SIG-M5 treated with dmso at 0.1 percent for 504 hours (cell line): Measurements from ENCODE around the gene AOAH.

ENCODE experiments used
- DNase-seq: peaks from one replicate; lab custom pipeline; 2025; ENCODE audit not compliant: unreplicated experiment; lab: John Stamatoyannopoulos, UW

Gene AOAH, protein sequence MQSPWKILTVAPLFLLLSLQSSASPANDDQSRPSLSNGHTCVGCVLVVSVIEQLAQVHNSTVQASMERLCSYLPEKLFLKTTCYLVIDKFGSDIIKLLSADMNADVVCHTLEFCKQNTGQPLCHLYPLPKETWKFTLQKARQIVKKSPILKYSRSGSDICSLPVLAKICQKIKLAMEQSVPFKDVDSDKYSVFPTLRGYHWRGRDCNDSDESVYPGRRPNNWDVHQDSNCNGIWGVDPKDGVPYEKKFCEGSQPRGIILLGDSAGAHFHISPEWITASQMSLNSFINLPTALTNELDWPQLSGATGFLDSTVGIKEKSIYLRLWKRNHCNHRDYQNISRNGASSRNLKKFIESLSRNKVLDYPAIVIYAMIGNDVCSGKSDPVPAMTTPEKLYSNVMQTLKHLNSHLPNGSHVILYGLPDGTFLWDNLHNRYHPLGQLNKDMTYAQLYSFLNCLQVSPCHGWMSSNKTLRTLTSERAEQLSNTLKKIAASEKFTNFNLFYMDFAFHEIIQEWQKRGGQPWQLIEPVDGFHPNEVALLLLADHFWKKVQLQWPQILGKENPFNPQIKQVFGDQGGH

DNA sequence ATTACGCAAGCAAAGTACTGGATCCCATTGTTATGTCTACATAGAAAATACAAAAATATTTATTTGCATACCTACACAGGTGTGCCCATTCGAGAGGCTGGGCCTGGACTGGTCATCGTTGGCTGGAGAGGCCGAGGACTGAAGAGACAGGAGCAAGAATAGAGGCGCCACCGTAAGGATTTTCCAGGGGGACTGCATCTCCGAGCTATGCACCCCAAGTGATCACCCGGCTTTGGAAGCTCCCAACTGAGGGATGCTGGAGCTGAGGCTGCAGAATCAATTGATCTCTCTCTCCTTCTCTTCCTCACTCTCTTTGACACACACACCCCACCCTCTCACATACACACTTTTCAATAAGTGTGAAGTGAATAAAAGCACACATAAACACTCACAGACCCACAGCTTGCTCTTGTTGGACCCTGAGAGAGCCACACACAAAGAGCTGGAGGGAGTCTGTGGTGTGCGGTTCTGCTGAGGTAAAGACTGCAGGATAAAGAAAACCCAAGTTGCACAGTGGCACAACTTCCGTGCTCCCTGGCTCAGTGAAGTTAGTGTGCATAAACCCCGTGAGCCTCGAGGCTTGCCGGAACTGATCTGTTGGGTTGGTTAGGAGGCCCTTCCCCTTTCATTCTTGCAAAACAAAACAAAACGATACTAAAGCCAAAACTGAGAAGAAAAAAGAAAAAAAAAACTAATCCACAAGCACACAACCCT is at the start of gene AOAH:
AOAH (minus strand) TSS at position 544 of the 714 bp plus-strand sequence; CDS start at position 198, 346 bp downstream.
- peak; percentile 93 for DNase-seq

DNA sequence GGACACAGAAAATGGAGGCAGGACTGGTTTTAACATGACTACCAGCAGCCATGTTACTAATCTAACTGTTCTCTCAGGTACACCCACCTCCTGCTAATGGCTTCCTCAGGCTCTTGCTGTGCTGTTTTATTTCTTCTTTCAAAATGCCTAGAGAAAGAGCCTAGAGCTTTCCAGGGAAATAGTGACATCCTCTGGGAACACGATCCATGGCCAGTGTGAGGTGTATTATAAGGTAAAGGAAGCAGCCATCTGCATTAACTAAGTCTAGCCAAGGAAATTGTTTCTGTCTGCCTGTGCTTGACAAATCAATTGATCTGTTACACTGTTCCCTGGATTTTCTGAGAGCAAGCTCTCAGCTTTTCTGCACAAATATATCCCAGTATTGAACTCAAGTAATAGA is 42.2 kb upstream of the AOAH start:
- no peak for DNase-seq

DNA sequence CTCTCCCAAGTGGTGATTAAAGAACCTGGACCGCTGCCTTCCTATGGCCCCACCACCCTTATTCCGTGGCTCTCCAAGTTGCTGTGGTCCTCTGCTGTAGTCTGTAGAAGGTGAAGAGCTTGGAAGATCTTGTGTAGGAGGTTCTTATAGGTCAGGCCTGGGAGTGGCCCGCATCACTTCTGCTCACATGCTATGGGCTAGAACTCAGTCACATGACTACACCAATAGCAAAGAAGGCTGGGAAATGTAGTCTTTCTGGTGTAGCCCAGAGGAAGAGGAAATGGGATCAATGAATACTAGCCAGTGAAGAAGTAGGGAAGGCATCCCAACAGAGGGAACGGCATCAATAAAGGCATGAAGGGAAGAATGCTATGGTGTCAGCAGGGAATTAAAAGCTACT is 41.3 kb upstream of the AOAH start:
- peak; percentile 26 for DNase-seq

DNA sequence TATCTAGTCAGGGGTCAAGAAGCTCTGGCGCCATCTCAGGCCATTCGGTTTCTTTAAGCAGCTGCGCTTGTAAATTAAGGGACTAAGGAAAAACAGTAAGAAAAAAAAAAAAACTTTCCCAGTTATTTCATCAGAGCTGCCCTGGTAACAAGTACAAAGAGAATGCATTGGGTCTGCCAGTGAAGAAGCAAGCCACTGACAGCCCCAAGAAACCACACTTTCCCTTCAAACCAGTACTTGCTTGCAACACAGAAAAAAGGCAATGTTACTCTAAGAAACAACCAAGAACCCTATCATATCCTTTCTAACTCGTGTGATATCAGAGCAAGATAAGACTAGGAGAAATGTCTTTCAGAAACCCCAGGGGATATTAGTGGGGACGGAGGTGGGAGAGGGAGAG is 40.6 kb upstream of the AOAH start:
- DNase-seq = peak; percentile 26

DNA sequence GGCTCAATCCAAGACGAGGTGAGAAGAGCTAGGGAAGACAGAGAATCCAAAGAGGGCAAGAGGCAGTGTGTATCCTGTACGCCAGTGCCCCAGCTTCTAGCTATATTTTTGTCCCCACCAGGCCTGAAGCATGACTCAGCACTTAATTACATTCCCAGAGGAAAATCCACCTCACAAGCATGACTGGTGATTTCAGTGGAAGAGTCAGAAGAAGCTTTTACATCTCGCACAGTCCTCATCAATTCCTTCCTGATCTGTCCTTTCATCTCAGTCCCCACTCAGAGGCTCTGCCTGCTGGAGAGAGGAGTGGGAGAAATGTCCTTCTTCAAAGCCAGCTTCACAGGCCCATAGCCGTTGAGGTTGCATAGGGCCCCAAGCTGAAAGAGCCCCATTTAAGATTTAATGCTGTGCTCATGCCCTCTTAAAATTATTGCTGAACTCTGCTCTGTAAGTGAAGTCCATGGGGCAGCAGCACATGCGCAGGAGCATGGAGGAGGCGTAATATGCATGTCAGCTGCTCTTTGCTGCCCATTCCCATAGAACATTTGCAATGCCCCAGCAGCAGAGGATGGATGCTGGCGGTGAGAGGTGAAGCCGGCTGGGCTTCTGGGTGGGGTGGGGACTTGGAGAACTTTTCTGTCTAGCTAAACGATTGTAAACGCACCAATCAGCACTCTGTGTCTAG is 39.0 kb upstream of the AOAH start:
- DNase-seq = no peak

DNA sequence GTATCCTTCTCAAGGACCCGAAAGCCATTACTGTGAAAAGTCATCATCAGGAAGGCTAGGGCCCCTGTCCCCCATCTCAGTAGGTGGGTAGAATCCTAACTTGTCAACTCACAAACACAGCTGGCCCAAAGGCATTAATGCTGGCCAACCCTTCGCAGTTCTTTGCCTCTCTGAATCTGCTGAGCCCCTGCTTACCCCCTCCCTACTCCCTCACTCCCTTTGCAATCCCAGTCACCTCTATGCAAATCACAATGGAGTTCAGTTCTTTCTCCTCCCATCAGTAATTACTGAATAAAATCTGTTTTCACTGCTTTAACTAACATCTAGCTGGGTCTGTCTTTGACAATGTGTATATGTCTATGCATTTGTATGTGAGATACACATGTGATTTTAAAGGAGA is 38.1 kb upstream of the AOAH start:
- no peak for DNase-seq

DNA sequence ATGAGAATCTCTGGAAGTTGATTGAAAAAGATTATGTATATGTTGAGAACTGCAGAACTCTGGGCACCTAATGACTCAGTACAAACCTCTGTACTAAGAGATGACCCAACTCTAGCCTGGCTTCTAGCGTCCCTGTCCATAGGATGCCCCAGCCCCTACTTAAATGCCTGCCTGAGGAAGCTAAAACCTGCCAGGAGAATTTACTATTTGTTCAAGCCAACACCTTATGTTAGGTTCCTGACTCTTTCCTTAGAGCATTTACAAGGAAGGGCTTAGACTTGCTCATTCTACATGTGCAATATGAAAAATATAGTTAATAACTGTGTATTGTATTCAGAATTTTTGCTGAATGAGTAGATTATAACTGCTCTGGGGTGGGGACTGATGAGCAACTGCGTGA is 37.5 kb upstream of the AOAH start:
- no peak for DNase-seq

DNA sequence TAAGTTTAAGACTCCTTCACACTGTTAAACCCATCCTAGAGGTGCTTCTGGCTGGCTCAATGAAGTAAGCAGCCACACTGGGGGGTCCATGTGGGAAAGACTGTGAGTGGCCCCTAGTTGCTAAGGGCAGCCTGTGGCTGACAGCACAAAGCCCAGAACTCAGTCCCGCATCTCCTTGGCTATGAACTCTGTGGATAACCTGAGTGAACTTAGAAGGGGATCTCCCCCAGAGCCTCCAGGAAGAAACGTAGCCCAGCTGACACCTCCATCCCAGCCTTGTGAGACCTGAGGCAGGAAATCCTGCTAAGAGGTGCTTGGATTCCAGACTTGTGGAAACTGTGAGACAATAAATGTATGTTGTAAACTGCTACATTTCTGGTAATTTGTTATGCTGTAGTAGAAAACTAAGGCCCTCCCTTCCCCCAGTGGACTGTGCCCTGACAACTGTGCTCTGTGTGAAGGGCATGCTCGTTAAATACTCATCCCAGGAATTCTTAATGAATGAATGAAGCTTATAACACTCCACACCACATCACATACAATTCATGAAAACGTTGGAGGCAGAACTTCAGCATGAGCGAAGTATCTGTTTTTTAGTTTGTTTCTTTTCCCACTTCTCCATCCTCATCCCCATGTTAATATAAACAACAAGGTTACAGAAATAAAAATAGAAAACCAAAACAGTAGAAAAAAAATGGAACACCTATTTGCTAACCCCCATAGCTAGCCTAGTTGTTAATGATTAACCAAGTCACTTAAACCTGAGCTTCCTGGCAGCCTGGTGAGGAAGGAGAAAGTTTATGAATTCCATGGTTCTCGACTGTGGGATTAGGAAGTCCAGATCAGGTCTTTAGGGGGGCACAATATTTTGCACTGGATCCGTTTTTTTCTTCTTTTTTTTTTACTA is 36.8 kb upstream of the AOAH start:
- no peak for DNase-seq

DNA sequence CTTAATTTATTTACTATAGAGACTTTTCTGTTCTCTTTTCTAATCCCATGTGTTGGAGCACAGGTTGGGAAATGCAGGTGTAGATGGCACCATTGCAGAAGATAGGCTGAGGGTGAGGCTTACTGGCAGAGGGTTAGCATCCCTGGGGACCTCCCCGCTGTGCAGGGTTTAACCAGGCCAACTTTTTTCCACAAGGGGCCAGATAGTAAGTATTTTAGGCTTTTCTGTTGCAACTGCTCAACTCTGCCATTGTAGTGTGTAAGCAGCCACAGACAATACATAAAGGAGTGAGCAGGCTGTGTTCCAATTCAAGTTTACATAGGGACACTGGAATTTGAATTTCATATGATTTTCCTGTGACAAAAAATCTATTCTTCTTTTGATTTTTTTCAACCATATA is 34.6 kb upstream of the AOAH start:
- no peak for DNase-seq

DNA sequence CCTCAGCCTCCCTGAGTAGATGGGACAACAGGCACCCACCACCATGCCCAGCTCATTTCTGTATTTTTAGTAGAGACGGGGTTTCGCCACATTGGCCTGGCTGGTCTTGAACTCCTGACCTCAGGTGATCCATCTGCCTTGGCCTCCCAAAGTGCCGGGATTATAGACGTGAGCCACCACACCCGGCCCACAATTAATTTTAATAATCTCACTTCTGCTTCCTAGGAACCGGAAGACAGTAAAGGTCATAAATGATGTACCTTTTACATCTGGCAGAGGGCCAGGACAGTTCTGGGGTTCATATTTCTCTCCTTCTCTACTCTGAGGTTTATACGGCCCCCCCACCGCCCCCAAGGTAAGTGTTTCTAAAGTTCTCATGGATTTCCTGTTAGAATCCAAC is 31.2 kb upstream of the AOAH start:
- no peak for DNase-seq

DNA sequence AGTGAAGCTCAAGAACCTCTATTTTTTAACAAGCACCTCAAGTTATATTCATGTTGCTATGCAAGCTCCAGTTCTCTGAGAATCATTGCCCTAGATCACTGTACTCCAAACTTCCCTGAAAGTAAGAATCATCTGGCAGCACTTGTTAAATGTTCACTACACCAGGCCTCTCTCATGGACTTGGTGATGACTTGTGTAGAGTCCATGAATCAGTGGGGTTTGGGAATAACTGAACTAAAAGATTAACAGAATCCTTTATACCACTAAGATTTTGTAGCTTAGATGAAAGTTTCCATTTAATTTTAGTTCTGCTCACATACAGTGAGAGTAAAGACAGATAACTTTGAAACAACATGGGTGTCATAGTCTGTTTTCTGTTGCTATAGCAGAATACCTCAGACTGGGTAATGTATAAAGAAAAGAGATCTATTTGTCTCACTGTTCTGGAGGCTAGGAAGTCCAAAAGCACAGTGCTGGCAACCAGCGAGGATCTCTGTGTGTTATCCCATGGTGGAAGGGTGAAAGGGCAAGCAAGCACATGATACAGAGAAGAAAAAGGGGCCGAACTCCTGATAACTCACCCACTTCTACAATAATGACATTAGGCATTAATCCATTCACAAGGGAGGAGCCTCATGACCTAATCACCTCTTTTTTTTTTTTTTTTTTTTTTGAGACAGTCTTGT is 27.9 kb upstream of the AOAH start:
- DNase-seq = no peak

DNA sequence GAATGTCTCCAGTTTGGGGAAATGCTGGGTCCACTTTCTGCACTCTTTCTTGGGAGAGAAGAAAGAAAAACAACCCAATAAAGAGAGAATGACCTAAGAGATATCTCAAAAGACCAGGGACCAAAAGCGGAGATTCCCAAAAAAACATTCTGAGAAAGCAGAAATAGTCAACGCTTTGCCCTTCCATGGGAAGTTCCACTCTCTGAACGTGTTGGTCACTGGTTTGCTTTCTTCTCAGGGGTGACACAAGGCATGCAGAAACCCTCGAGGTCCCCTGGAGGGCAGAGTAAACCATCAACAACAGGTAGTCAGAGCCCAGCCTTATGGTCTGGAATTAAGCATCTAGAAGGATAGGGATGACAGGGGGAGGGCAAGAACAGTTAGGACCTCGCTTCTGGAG is 26.2 kb upstream of the AOAH start:
- DNase-seq = no peak

DNA sequence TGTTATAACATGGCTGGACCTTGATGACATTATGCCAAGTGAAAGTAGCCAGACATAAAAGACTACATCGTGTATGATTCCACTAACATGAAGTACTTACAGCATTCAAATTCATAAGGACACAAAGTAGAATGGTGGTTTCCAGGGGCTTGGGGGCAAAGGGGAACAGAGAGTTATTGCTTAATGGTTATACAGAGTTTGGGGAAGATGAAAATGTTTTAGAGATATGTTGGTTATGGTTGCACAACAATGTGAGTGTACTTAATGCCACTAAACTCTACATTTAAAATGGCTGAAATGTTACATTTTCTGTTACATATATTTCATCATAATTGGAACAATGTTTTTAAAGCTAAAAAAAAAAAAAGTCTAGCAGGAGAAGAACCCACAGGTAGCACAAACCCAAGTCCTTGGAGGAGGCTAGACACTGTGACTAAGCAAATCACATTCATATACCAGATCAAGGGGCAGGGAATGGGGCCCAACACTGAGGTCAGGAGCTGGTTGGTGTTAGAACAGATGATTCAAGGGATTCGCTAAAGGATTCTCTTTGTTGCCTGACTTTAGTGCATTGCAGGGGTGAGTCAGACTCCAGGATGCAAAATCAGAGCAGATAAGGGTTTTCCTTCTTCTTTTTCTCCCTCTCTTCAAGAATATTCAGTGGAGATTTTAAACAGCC is 25.1 kb upstream of the AOAH start:
- peak; percentile 98 for DNase-seq

DNA sequence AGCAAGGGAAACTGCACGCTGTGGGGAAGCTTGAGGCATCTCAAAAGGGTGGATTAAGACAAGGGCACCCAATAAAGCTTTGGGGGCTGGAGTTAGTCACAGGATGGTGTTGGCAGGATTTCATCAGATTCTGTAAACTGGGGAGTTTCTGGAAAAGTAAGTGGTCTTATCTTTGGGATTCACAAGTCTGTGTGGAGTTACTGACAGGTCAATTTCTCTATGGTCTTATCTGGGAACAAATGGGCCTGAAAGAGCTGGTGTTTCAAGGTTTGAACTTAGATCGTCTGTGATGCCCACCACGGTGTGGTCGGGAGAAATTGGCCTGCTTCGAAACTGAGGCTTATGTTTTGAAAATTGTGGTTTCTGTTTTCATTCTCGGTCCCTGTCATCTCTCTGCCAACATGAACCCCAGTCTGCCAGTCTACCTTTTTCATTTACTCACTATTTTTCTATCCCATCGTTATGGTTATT is 23.8 kb upstream of the AOAH start:
- peak; percentile 9 for DNase-seq

DNA sequence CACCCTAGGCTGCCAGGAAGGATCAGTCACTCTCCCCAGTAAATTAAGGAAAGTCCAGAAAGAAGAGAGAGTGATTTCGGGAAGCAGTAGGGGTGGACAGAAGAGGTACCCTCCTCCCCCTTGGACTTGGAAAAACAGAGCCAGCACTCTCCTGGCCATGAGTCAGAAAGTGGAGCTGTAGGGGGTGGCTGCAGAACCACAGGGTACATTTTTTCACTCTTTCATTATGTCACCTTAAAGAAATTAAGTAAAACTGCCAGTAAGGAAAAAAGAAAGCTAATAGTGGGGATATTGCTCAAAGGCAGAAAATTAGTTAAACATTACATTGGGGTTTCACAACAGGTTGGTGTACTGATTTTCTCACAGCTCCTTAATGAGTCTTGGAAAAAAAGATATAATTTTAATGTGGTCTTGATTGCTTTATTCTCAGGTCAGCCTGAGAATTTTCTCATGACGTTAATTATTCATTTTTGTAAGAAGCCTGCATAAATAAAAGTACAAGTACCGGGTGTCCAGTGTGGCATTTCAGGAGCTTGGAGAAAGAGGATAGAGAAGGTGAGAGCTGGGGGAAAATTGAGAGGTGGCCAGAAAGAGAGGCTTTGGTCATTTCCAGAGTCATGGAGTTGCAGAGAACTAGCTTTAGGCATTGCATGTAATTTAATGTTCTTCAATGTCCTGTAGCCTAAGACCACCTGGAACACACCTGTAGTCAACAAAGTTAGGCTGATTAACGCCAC is 23.2 kb upstream of the AOAH start:
- peak; percentile 26 for DNase-seq

DNA sequence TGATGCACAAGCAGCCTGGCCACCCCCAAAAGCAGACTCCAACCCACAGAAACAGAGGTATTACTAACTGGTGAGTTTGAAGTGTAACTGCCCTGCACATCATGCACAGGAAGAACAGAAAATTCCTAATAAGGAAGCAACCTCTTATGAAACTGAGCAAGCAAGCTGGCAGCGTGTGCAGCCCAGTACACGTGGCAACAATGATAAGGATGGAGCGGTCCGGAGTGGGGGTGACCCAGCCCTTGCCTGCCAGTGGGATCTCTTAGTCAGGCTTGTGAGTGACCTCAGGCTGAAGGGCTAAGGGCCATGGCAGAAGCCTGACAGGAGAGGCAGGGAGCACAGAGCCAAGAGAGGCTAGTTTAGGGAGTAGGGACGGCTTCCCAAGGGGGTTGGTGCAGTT is 22.1 kb upstream of the AOAH start:
- peak; percentile 78 for DNase-seq

DNA sequence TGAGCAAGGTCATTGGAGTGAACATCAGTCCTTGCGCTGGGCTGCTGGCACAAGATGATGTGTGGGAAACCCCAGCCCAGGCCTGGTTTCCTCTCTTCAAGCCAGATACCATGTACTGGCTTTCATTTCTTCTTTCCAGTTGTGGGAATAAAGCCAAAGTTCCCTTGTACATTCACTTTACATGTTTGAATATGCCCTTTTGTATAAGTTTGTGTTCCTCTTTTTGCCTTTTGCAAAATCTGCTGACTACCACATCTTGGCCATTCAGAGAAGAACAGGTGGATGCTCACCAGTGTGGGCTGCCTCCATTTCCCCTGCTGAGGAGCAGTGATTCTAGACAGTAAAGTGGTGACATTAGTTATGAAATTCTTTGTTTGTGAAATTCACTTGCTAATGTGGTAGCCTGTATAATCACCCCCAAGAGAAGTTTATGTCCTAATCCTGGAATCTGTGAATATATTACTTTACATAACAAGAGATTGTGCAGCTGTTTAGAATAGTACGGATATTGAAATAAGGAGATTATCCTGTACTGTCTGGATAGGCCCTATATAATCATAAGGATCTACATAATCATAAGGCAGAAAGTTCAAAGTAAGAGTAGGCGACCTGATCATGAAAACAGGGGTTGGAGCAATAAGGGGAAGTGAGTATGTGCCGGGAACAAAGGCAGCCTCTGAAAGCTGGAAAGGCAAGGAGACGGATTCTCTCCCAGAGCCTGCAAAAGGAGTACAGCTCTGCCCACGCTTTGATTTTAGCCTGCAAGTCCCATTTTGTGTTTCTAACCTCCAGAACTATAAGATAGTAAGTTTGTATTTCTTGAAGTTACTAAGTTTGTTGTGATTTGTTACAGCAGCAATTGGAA is 18.8 kb upstream of the AOAH start:
- DNase-seq = peak; percentile 91

DNA sequence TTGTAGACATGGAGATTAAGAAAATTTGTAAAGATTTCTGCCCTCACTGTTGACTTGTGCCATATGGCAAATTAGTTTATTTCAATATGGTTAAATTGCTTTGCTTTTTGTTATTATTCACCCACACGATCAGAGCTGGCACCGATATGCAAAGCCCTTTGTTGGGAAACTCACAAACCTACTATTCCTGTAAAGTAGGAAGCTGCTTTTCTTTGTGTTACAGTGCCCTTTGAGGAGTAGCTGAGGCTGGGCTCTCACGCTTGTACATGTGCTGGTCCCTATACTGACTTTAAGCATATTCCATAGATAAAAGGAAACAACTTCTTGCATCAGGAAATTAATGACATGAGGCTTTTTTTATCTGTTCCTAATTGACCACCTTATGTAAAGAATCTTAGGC is 17.6 kb upstream of the AOAH start:
- no peak for DNase-seq
